Activated naive CD8-positive, alpha-beta T cell treated with anti-CD3 and anti-CD28 coated beads, Interleukin-2, amount 50 U/mL, for 24 hours (primary cell): ENCODE data around the gene STK17A.
A peak's percentile ranks its signal among the peaks of the same experiment; 100 is the strongest.
"Not testable (repeated sequence)": the region's sequence is repeated elsewhere in the genome, so short reads cannot be mapped to it uniquely, and the experiment has no call there.

Source experiments
- ATAC-seq: fragments of 150-1000 bp; cut with Tn5 transposase; one replicate; pipeline ENCODE4 v1.10.0; 2021
- DNase-seq: peaks from one replicate; pipeline ENCODE4 v3.0.0; 2021
- H3K27ac Mint-ChIP-seq: one replicate; pipeline ENCODE4 v1.8.0; 2021; ENCODE audit warnings: mild to moderate bottlenecking, mixed read lengths
- H3K27me3 Mint-ChIP-seq: one replicate; pipeline ENCODE4 v1.8.0; 2021; ENCODE audit warnings: mixed read lengths
- H3K36me3 Mint-ChIP-seq: one replicate; pipeline ENCODE4 v1.8.0; 2021; ENCODE audit warnings: low read depth, mixed read lengths
- H3K4me1 Mint-ChIP-seq: one replicate; pipeline ENCODE4 v1.8.0; 2021; ENCODE audit warnings: mixed read lengths
- H3K4me3 Mint-ChIP-seq: one replicate; pipeline ENCODE4 v1.8.0; 2021; ENCODE audit warnings: mild to moderate bottlenecking, moderate library complexity, mixed read lengths
- H3K9me3 Mint-ChIP-seq: one replicate; pipeline ENCODE4 v1.8.0; 2021; ENCODE audit warnings: mixed read lengths

The STK17A gene

GRCh38 chr7:43583424-43584194 lies 701 bp downstream of the STK17A start:
- peaks cover 15% of the 10 kb centered on the region for H3K27me3 Mint-ChIP-seq
- peaks cover 46% of the 10 kb centered on the region for H3K4me1 Mint-ChIP-seq
- DNase-seq (peak; percentile 68), ATAC-seq (no peak)
- H3K36me3 Mint-ChIP-seq = no peaks in the 10 kb centered on the region
- no peaks in the 10 kb centered on the region for H3K9me3 Mint-ChIP-seq
- H3K27ac Mint-ChIP-seq = peak overlapping the region; percentile 96
- H3K4me3 Mint-ChIP-seq = peak overlapping the region; percentile 89

GRCh38 chr7:43584195-43584586 lies 1.3 kb downstream of the STK17A start:
- no peaks in the 10 kb centered on the region for H3K9me3 Mint-ChIP-seq
- peaks cover 15% of the 10 kb centered on the region for H3K27me3 Mint-ChIP-seq
- peak overlapping the region; percentile 89 for H3K4me3 Mint-ChIP-seq
- ATAC-seq (no peak), DNase-seq (peak; percentile 22)
- H3K27ac Mint-ChIP-seq = peak overlapping the region; percentile 96
- H3K4me1 Mint-ChIP-seq = peaks cover 52% of the 10 kb centered on the region
- H3K36me3 Mint-ChIP-seq = peaks cover 2% of the 10 kb centered on the region

GRCh38 chr7:43584733-43585132 lies 1.8 kb downstream of the STK17A start:
- Mint-ChIP-seq H3K4me3 (peak overlapping the region; percentile 89), H3K4me1 (peaks cover 57% of the 10 kb centered on the region), H3K27me3 (peaks cover 15% of the 10 kb centered on the region), H3K27ac (peak overlapping the region; percentile 96)
- ATAC-seq, H3K9me3 Mint-ChIP-seq, DNase-seq, H3K36me3 Mint-ChIP-seq: not testable (repeated sequence)

GRCh38 chr7:43585562-43585961 lies 2.7 kb downstream of the STK17A start:
- Mint-ChIP-seq H3K36me3 (peaks cover 2% of the 10 kb centered on the region), H3K9me3 (no peaks in the 10 kb centered on the region), H3K27ac (peak overlapping the region; percentile 96), H3K4me1 (peaks cover 65% of the 10 kb centered on the region), H3K27me3 (peaks cover 12% of the 10 kb centered on the region), H3K4me3 (peak overlapping the region; percentile 89)
- ATAC-seq = no peak
- DNase-seq = no peak

- Mint-ChIP-seq H3K27ac (peak overlapping the region; percentile 96), H3K9me3 (no peaks in the 10 kb centered on the region), H3K4me3 (peak overlapping the region; percentile 89), H3K36me3 (peaks cover 2% of the 10 kb centered on the region), H3K4me1 (peaks cover 71% of the 10 kb centered on the region), H3K27me3 (peaks cover 10% of the 10 kb centered on the region)
- no peak for DNase-seq
- ATAC-seq = no peak
Measured at GRCh38 chr7:43586251-43586900, 3.5 kb downstream of the STK17A start.

- no peak for ATAC-seq
- no peaks in the 10 kb centered on the region for H3K9me3 Mint-ChIP-seq
- no peaks in the 10 kb centered on the region for H3K27me3 Mint-ChIP-seq
- peaks cover 85% of the 10 kb centered on the region for H3K4me1 Mint-ChIP-seq
- H3K4me3 Mint-ChIP-seq = peak overlapping the region; percentile 41
- H3K36me3 Mint-ChIP-seq = peaks cover 2% of the 10 kb centered on the region
- DNase-seq = no peak
- H3K27ac Mint-ChIP-seq = peak overlapping the region; percentile 64
Measured at GRCh38 chr7:43588477-43589132, 5.7 kb downstream of the STK17A start.

GRCh38 chr7:43589133-43589478 lies 6.2 kb downstream of the STK17A start:
- Mint-ChIP-seq H3K27me3 (no peaks in the 10 kb centered on the region), H3K4me1 (peaks cover 87% of the 10 kb centered on the region), H3K4me3 (peak overlapping the region; percentile 47), H3K36me3 (peaks cover 2% of the 10 kb centered on the region), H3K27ac (peak overlapping the region; percentile 64), H3K9me3 (no peaks in the 10 kb centered on the region)
- no peak for ATAC-seq
- no peak for DNase-seq

- Mint-ChIP-seq H3K36me3 (peaks cover 2% of the 10 kb centered on the region), H3K9me3 (no peaks in the 10 kb centered on the region), H3K27me3 (no peaks in the 10 kb centered on the region), H3K4me1 (peaks cover 90% of the 10 kb centered on the region), H3K27ac (peak overlapping the region; percentile 75), H3K4me3 (peak overlapping the region; percentile 47)
- ATAC-seq (no peak), DNase-seq (no peak)
Measured at GRCh38 chr7:43589728-43590127, 6.8 kb downstream of the STK17A start.

- Mint-ChIP-seq H3K4me3 (peak overlapping the region; percentile 61), H3K4me1 (peaks cover 93% of the 10 kb centered on the region), H3K36me3 (peaks cover 4% of the 10 kb centered on the region), H3K27me3 (no peaks in the 10 kb centered on the region), H3K9me3 (no peaks in the 10 kb centered on the region), H3K27ac (peak overlapping the region; percentile 87)
- peak; percentile 34 for DNase-seq
- peak; percentile 83 for ATAC-seq
Measured at GRCh38 chr7:43590862-43591557, 8.1 kb downstream of the STK17A start.

GRCh38 chr7:43591558-43592180 lies 8.8 kb downstream of the STK17A start:
- ATAC-seq (peak; percentile 41), DNase-seq (no peak)
- H3K27me3 Mint-ChIP-seq = no peaks in the 10 kb centered on the region
- peaks cover 91% of the 10 kb centered on the region for H3K4me1 Mint-ChIP-seq
- H3K9me3 Mint-ChIP-seq = no peaks in the 10 kb centered on the region
- H3K36me3 Mint-ChIP-seq = peaks cover 6% of the 10 kb centered on the region
- H3K4me3 Mint-ChIP-seq = peak overlapping the region; percentile 61
- peak overlapping the region; percentile 87 for H3K27ac Mint-ChIP-seq

GRCh38 chr7:43592326-43592725 lies 9.4 kb downstream of the STK17A start:
- Mint-ChIP-seq H3K27me3 (no peaks in the 10 kb centered on the region), H3K27ac (peak overlapping the region; percentile 87), H3K4me1 (peaks cover 89% of the 10 kb centered on the region), H3K36me3 (peaks cover 9% of the 10 kb centered on the region), H3K9me3 (no peaks in the 10 kb centered on the region), H3K4me3 (peak overlapping the region; percentile 61)
- no peak for ATAC-seq
- no peak for DNase-seq

GRCh38 chr7:43593010-43593409 lies 10.1 kb downstream of the STK17A start:
- no peaks in the 10 kb centered on the region for H3K9me3 Mint-ChIP-seq
- peaks cover 86% of the 10 kb centered on the region for H3K4me1 Mint-ChIP-seq
- peak overlapping the region; percentile 61 for H3K27ac Mint-ChIP-seq
- no peaks in the 10 kb centered on the region for H3K27me3 Mint-ChIP-seq
- ATAC-seq (no peak), DNase-seq (no peak)
- H3K36me3 Mint-ChIP-seq = peaks cover 11% of the 10 kb centered on the region
- H3K4me3 Mint-ChIP-seq = peak overlapping the region; percentile 35

- peak overlapping the region; percentile 46 for H3K4me3 Mint-ChIP-seq
- peaks cover 17% of the 10 kb centered on the region for H3K36me3 Mint-ChIP-seq
- H3K9me3 Mint-ChIP-seq = no peaks in the 10 kb centered on the region
Measured at GRCh38 chr7:43594020-43594419, 11.1 kb downstream of the STK17A start.

GRCh38 chr7:43596426-43596825 lies 13.5 kb downstream of the STK17A start:
- not testable (repeated sequence) for H3K4me3 Mint-ChIP-seq, H3K27me3 Mint-ChIP-seq, ATAC-seq, H3K9me3 Mint-ChIP-seq, H3K27ac Mint-ChIP-seq, DNase-seq
- peaks cover 29% of the 10 kb centered on the region for H3K36me3 Mint-ChIP-seq
- H3K4me1 Mint-ChIP-seq = peaks cover 78% of the 10 kb centered on the region

More at GRCh38 chr7:43594020-43594419, 11.1 kb downstream of the STK17A start:
- no peak for DNase-seq
- Mint-ChIP-seq H3K4me1 (peaks cover 86% of the 10 kb centered on the region), H3K27ac (peak overlapping the region; percentile 82), H3K27me3 (no peaks in the 10 kb centered on the region)
- ATAC-seq = no peak
